Gastroesophageal sphincter (tissue), 4 donors: Measurements from ENCODE around the gene SCAMP5. TPM values are rescaled to one million over a fixed set of nuclear protein-coding genes. Genes with fewer than 3 reads are reported as not detected.

ENCODE experiments used
- ATAC-seq: fragments of 150-250 bp; one replicate; pipeline ENCODE4 v1.9.1; 2016; ENCODE audit warnings: mild to moderate bottlenecking, moderate library complexity
- H3K27ac ChIP-seq, 4 donors: fragments of 200-600 bp; sonication (generic) in 3 of 4; 1 replicate in 3 of 4; 2 replicates in 1 of 4; pipeline ENCODE4 v1.5.1; 2016 to 2019
- H3K27me3 ChIP-seq: fragments of 200-600 bp; sonication (generic); one replicate; pipeline ENCODE4 v1.5.1; 2019
- H3K36me3 ChIP-seq, 2 donors: fragments of 200-600 bp; sonication (generic); one replicate each; pipeline ENCODE4 v1.5.1; 2019; ENCODE audit warnings: control low read depth in 1 of 2
- H3K4me1 ChIP-seq, 3 donors: fragments of 200-600 bp; sonication (generic); 1 replicate in 2 of 3; 2 replicates in 1 of 3; pipeline ENCODE4 v1.5.1; 2016 to 2019; ENCODE audit warnings: control low read depth in 2 of 3
- H3K4me3 ChIP-seq, 2 donors: fragments of 200-600 bp; sonication (generic); one replicate each; pipeline ENCODE4 v1.5.1; 2019; ENCODE audit warnings: mild to moderate bottlenecking in 1 of 2, moderate library complexity in 1 of 2
- H3K9me3 ChIP-seq, 3 donors: fragments of 200-600 bp; sonication (generic); one replicate each; pipeline ENCODE4 v1.5.1; 2017 to 2019; ENCODE audit warnings: control low read depth in 2 of 3
- EP300 ChIP-seq: sonication (generic); formaldehyde crosslinking; IDR thresholded peaks from one replicate; pipeline ENCODE4 v1.6.1; 2017; ENCODE audit warnings: antibody characterized with exemption, mild to moderate bottlenecking
- POLR2A ChIP-seq, 2 donors: fragments of 450-650 bp; IDR thresholded peaks; one replicate each; pipeline ENCODE4 v1.6.1; 2017; ENCODE audit warnings: antibody characterized with exemption in 2 of 2, mild to moderate bottlenecking in 2 of 2, moderate library complexity in 1 of 2
- POLR2AphosphoS5 ChIP-seq: sonication (generic); formaldehyde crosslinking; IDR thresholded peaks from one replicate; pipeline ENCODE4 v1.6.1; 2017; ENCODE audit warnings: antibody characterized with exemption
- WGBS, 2 donors: methylation state at CpG; one replicate each; pipeline ENCODE4 v1.1.5; 2018; ENCODE audit warnings: low coverage in 1 of 2; 5-methylcytosine and 5-hydroxymethylcytosine counted together
- total RNA-seq, 4 donors: library from RNA; depleted of rRNA; stranded (reverse); fragments of >200 nt; gene quantifications; one replicate each; pipeline ENCODE4 v1.1.0, GENCODE V29; 2016
- TF ChIP-seq, protein P1 (sequence below), 4 experiments: fragments of 200-600 bp in 2 of 4; fragments of 450-650 bp in 2 of 4; sonication (generic) in 1 of 4; IDR thresholded peaks; one replicate each; pipeline ENCODE4 v1.5.1; 2017 to 2019; ENCODE audit warnings: antibody characterized with exemption in 4 of 4, mild to moderate bottlenecking in 2 of 4, moderate library complexity in 2 of 4

SCAMP5 gene
- total RNA-seq, 4 donors from 2014 or later: 2.2 to 10.1 (median 5.6) TPM

DNA sequence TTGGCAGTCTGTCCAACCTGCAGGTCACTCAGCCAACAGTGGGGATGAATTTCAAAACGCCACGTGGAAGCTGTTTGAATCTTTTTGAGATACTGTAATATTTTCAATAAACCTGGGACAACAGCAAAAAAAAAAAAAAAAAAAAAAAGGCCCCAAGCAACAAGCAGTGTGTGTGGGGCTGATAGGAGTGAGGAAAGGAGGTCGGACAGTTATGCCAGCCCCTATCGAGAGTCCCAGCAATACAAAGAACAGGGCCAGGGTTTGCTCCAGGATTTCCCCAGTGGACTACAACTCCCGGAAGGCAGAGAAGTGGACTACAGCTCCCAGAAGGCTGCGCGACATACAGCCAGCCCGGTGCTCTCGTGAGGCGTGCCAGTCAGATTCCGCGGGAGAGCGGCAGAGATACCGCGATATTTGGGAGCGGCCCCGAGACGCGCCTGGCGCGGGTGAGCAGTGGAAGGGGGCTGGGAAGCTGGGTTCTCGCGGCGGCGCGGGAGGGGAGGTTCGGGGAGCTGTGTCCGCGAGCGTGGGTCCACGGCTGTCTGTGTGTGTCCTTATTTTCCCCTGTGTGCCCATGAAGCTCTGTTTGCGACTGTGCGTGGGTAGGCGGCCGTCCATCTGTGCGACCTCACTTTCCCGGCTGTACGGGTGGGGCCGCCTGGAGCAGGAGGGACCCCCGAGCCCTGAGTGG lies 28.0 kb downstream of the SCAMP5 start, which contains the start of gene PPCDC:
PPCDC (plus strand) TSS at position 410 of the 691 bp plus-strand sequence. CDS start 4,729 bp downstream, outside the sequence.
- ATAC-seq: peak; percentile 99
- H3K27me3 ChIP-seq: no peaks in the 10 kb centered on the region
- TF ChIP-seq, protein P1, sequence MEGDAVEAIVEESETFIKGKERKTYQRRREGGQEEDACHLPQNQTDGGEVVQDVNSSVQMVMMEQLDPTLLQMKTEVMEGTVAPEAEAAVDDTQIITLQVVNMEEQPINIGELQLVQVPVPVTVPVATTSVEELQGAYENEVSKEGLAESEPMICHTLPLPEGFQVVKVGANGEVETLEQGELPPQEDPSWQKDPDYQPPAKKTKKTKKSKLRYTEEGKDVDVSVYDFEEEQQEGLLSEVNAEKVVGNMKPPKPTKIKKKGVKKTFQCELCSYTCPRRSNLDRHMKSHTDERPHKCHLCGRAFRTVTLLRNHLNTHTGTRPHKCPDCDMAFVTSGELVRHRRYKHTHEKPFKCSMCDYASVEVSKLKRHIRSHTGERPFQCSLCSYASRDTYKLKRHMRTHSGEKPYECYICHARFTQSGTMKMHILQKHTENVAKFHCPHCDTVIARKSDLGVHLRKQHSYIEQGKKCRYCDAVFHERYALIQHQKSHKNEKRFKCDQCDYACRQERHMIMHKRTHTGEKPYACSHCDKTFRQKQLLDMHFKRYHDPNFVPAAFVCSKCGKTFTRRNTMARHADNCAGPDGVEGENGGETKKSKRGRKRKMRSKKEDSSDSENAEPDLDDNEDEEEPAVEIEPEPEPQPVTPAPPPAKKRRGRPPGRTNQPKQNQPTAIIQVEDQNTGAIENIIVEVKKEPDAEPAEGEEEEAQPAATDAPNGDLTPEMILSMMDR (IDR thresholded peaks at IDR 0.05): no peak
- TF ChIP-seq POLR2A (IDR thresholded peaks at IDR 0.05) (peak; percentile 79 to 85), POLR2AphosphoS5 (peak; percentile 84), EP300 (no peak)
- H3K27ac ChIP-seq: peak within 1 kb of the TSS; percentile 67 to 94 (median 90)
- H3K36me3 ChIP-seq: peaks cover 0 to 11% of the 10 kb centered on the region in 2 donors
- no peaks in the 10 kb centered on the region for H3K9me3 ChIP-seq
- peak within 1 kb of the TSS; percentile 66 to 79 for H3K4me3 ChIP-seq
- H3K4me1 ChIP-seq: peaks cover 0 to 26% (median 10%) of the 10 kb centered on the region in 3 donors
- 8 to 19% methylated on average over 6 to 15 of the region's 40 CpGs for WGBS, 2 donors

DNA sequence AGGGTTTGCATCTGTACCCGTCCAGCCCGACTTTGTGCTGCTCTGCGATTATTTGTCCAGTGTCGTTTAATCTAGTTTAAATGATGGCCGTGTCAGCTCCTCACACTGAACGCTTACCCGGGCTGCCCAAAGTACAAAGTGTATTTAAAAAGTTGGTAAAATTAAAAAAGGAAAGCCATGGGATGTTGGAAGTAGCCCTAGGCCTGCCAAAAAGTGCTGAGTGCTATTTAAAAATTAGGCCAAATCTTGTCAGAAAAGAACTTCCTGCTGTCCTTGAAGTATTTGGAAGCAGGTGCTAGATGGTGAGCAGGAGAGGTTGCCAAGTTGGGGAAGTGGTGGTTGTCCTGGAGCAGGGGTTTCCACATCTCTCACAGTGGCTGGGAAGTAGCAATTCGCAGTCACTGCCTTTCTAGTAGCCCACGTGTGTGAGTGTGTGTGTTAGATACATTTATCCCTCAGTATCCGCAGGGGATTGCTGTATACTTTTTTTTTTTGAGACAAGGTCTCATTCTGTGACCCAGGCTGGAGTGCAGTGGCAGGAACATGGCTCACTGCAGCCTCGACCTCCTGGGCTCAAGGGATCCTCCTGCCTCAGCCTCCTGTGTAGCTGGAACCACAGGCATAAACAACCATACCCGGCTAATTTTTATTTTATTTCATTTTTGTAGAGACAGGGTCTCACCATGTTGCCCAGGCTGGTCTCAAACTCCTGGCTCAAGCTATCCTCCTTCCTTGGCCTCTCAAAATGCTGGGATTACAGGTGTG lies 28.7 kb downstream of the SCAMP5 start:
- Histone ChIP-seq H3K27ac (peak overlapping the region; percentile 67 to 94 (median 90)), H3K27me3 (no peaks in the 10 kb centered on the region), H3K4me1 (peaks cover 0 to 34% (median 15%) of the 10 kb centered on the region in 3 donors), H3K9me3 (no peaks in the 10 kb centered on the region), H3K36me3 (peaks cover 0 to 11% of the 10 kb centered on the region in 2 donors), H3K4me3 (peak overlapping the region; percentile 66 to 79)
- peak; percentile 28 for ATAC-seq
- TF ChIP-seq POLR2AphosphoS5: no peak
- no peak for TF ChIP-seq POLR2A (IDR thresholded peaks at IDR 0.05)
- TF ChIP-seq EP300: no peak
- TF ChIP-seq, protein P1 (IDR thresholded peaks at IDR 0.05): no peak
- WGBS, 2 donors: 9 to 31% methylated on average over 5 to 9 of the region's 12 CpGs

DNA sequence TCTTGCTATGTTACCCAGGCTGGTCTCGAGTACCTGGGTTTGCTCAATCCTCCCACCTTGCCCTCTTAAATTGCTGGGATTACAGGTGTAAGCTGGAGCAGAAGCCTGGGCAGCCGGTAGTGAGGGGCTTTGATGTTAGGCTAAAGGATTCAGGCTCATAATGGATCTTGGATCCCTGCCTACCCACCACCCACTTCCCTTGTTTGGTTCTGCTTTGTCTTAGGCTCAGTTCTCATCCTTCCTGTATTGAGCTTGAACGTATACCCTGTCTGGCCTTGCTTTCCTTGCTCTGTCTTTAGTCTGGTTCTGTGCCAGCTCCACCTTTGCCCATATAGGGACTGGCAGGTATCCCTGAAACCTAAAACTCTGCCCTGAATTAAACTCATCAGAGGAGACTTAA lies 29.7 kb downstream of the SCAMP5 start:
- ATAC-seq: no peak
- no peaks in the 10 kb centered on the region for H3K9me3 ChIP-seq
- H3K4me3 ChIP-seq: no peak overlapping the region
- H3K27ac ChIP-seq: no peak overlapping the region
- TF ChIP-seq POLR2AphosphoS5 (no peak), POLR2A (IDR thresholded peaks at IDR 0.05) (no peak)
- TF ChIP-seq, protein P1 (IDR thresholded peaks at IDR 0.05): no peak
- H3K4me1 ChIP-seq: peaks cover 5 to 44% (median 24%) of the 10 kb centered on the region in 3 donors
- WGBS, 2 donors: 33 to 64% methylated on average over 1 to 3 of the region's 3 CpGs
- peaks cover 0 to 11% of the 10 kb centered on the region in 2 donors for H3K36me3 ChIP-seq
- H3K27me3 ChIP-seq: no peaks in the 10 kb centered on the region

DNA sequence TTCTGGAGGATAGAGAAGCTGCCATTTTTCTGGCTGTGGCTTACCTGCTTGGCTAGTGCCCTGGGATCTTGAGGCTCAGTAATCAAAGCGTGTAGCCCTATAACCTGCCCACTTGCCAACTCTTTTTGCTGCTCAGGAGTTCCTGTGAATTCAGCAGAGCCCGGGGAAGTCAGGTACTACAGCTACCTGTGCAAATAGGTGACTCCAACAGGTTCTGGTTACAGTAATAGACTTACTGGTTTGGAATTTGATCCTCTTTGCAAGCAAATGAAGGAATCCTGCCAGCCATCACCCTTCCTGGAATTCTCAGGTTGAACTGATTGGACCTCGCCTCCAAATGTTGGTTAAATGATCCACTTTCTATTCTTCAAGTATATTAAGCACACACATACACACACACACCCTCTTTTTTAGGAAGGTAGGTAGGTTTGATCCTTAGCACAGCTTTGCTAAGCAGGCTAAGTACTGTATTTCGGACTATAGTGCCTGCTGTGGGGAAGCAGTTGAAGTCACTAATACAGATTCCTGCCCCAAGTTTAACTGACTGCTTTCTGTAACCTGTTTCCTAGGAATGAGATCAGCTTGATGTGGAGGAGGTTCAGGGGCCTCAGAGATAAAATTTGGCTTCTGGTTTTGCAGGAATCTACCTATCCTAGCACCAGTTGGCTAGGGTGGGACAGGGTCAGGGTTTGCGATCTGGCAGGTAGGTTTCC lies 30.3 kb downstream of the SCAMP5 start:
- WGBS, 2 donors: 93 to 100% methylated on average over 1 to 4 of the region's 5 CpGs
- Histone ChIP-seq H3K9me3 (no peaks in the 10 kb centered on the region), H3K36me3 (peaks cover 0 to 11% of the 10 kb centered on the region in 2 donors), H3K4me3 (no peak overlapping the region), H3K4me1 (peaks cover 5 to 50% (median 28%) of the 10 kb centered on the region in 3 donors), H3K27me3 (no peaks in the 10 kb centered on the region), H3K27ac (no peak overlapping the region)
- ATAC-seq: no peak
- TF ChIP-seq POLR2A (IDR thresholded peaks at IDR 0.05) (no peak), POLR2AphosphoS5 (no peak), EP300 (no peak)
- TF ChIP-seq, protein P1 (IDR thresholded peaks at IDR 0.05): no peak
